DOHH2 (cell line): Measurements from ENCODE around the gene CACNA1E.

Experiments used
- H3F3A ChIP-seq: fragments of 200-600 bp; sonication (generic), shearing (Covaris generic); 2 replicates; pipeline ENCODE4 v1.6.0; 2016; ENCODE audit warnings: antibody characterized with exemption, mild to moderate bottlenecking; ENCODE audit not compliant: control insufficient read depth, insufficient read depth
- H3K27ac ChIP-seq: fragments of 200-600 bp; sonication (generic); 2 replicates; pipeline ENCODE4 v1.5.1; 2014; ENCODE audit warnings: low read depth, mild to moderate bottlenecking, low read length, moderate library complexity
- H3K27me3 ChIP-seq: fragments of 200-600 bp; sonication (generic); 2 replicates; pipeline ENCODE4 v1.6.1; 2014; ENCODE audit warnings: mild to moderate bottlenecking, low read length, mixed read lengths; ENCODE audit not compliant: control insufficient read depth
- H3K36me3 ChIP-seq: fragments of 200-600 bp; sonication (generic); 2 replicates; pipeline ENCODE4 v1.6.1; 2014; ENCODE audit warnings: mild to moderate bottlenecking, low read length, moderate library complexity, mixed read lengths; ENCODE audit not compliant: control insufficient read depth
- H3K4me1 ChIP-seq: fragments of 200-600 bp; sonication (generic); 2 replicates; pipeline ENCODE4 v1.6.1; 2014; ENCODE audit warnings: mild to moderate bottlenecking, low read length, mixed read lengths; ENCODE audit not compliant: control insufficient read depth
- H3K4me2 ChIP-seq: fragments of 200-600 bp; sonication (generic); 2 replicates; pipeline ENCODE4 v1.6.0; 2014; ENCODE audit warnings: mild to moderate bottlenecking, low read length, moderate library complexity
- H3K4me3 ChIP-seq: fragments of 200-600 bp; sonication (generic); 2 replicates; pipeline ENCODE4 v1.5.1; 2014; ENCODE audit warnings: mild to moderate bottlenecking, low read length, mixed read lengths
- H3K79me2 ChIP-seq: fragments of 200-600 bp; sonication (generic); 2 replicates; pipeline ENCODE4 v1.6.1; 2014; ENCODE audit warnings: mild to moderate bottlenecking, low read length, mixed read lengths; ENCODE audit not compliant: control insufficient read depth
- H3K9me2 ChIP-seq: fragments of 200-600 bp; sonication (generic); replicated peaks from 2 replicates; pipeline ENCODE4 v1.6.1; 2014; ENCODE audit warnings: mild to moderate bottlenecking, low read length, mixed read lengths; ENCODE audit not compliant: control insufficient read depth
- H3K9me3 ChIP-seq: fragments of 200-600 bp; sonication (generic); 2 replicates; pipeline ENCODE4 v1.6.1; 2014; ENCODE audit warnings: antibody characterized with exemption, low read length, mixed read lengths; ENCODE audit not compliant: control insufficient read depth, insufficient read depth
- H4K20me1 ChIP-seq: fragments of 200-600 bp; sonication (generic); 2 replicates; pipeline ENCODE4 v1.6.0; 2014; ENCODE audit warnings: low read depth, mild to moderate bottlenecking, antibody characterized with exemption, low read length, moderate library complexity; ENCODE audit not compliant: control insufficient read depth, insufficient read depth
- EZH2phosphoT487 ChIP-seq: fragments of 200-600 bp; sonication (generic); IDR thresholded peaks from 2 replicates; pipeline ENCODE4 v1.6.1; 2017; ENCODE audit warnings: borderline replicate concordance, mild to moderate bottlenecking, antibody characterized with exemption, low read length, moderate library complexity, mixed read lengths
- TF ChIP-seq, protein P1 (sequence below): fragments of 200-600 bp; sonication (generic); IDR thresholded peaks from one replicate; pipeline ENCODE4 v1.5.1; 2014; ENCODE audit warnings: antibody characterized with exemption, mild to moderate bottlenecking, low read depth, low read length; ENCODE audit not compliant: poor library complexity, severe bottlenecking

CACNA1E gene

GRCh38 chr1:181452746-181453145 lies 30.6 kb upstream of the CACNA1E start:
- TF ChIP-seq, protein P1, sequence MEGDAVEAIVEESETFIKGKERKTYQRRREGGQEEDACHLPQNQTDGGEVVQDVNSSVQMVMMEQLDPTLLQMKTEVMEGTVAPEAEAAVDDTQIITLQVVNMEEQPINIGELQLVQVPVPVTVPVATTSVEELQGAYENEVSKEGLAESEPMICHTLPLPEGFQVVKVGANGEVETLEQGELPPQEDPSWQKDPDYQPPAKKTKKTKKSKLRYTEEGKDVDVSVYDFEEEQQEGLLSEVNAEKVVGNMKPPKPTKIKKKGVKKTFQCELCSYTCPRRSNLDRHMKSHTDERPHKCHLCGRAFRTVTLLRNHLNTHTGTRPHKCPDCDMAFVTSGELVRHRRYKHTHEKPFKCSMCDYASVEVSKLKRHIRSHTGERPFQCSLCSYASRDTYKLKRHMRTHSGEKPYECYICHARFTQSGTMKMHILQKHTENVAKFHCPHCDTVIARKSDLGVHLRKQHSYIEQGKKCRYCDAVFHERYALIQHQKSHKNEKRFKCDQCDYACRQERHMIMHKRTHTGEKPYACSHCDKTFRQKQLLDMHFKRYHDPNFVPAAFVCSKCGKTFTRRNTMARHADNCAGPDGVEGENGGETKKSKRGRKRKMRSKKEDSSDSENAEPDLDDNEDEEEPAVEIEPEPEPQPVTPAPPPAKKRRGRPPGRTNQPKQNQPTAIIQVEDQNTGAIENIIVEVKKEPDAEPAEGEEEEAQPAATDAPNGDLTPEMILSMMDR: no peak
- TF ChIP-seq EZH2phosphoT487: no peak

DNA sequence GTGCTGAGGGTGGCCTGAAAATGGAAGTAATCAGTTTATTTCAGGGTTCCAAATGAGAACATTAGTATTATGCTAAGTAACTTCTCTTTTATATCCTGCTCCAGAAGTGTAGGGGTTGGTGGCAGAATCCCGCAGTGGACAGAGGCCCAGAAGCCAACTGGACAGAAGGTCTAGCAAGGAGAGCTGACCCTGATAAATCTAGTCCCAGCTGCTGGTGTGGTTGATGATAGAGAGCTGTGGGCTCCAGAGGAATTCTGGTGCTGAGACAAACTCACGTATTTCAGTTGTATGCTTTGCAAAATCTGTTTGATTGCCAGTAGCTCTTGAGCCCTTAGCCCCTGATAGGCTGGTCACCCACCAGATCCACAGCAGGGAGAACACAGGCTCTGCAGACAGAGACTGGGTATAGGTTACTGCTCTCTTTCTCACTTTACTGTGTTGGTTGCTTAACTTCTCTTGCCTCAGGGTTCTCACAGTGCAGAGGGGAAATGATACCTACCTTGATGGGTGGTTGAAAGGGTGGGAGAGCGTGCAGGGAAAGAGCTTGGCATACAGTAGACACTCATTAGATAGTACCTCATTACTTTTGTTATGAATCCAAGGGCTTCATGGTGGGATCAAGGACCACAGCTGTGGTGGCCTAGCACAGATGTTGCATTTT lies 29.6 kb upstream of the CACNA1E start:
- no peak overlapping the region for H3K4me3 ChIP-seq
- H3K4me1 ChIP-seq: no peaks in the 10 kb centered on the region
- H4K20me1 ChIP-seq: no peaks in the 10 kb centered on the region
- H3K79me2 ChIP-seq: no peaks in the 10 kb centered on the region
- no peak overlapping the region for H3K4me2 ChIP-seq
- no peaks in the 10 kb centered on the region for H3K9me3 ChIP-seq
- H3K27ac ChIP-seq: no peak overlapping the region
- no peaks in the 10 kb centered on the region for H3F3A ChIP-seq
- H3K36me3 ChIP-seq: no peaks in the 10 kb centered on the region
- TF ChIP-seq EZH2phosphoT487: no peak
- TF ChIP-seq, protein P1: no peak
- no peaks in the 10 kb centered on the region for H3K27me3 ChIP-seq
- no peaks in the 10 kb centered on the region; the same call in 1 of the 2 replicates for H3K9me2 ChIP-seq

More at GRCh38 chr1:181452746-181453145, 30.6 kb upstream of the CACNA1E start:
- no peak overlapping the region for H3K4me2 ChIP-seq
- no peaks in the 10 kb centered on the region; the same call in 1 of the 2 replicates for H3K27me3 ChIP-seq
- H4K20me1 ChIP-seq: no peaks in the 10 kb centered on the region
- no peaks in the 10 kb centered on the region for H3K9me3 ChIP-seq
- H3K79me2 ChIP-seq: no peaks in the 10 kb centered on the region
- no peaks in the 10 kb centered on the region for H3K36me3 ChIP-seq
- no peak overlapping the region for H3K27ac ChIP-seq
- no peaks in the 10 kb centered on the region for H3K4me1 ChIP-seq
- no peaks in the 10 kb centered on the region for H3F3A ChIP-seq
- H3K4me3 ChIP-seq: no peak overlapping the region
- no peaks in the 10 kb centered on the region; the same call in 1 of the 2 replicates for H3K9me2 ChIP-seq

- Histone ChIP-seq H3K4me2 (no peak overlapping the region), H3K36me3 (no peaks in the 10 kb centered on the region), H3K4me3 (no peak overlapping the region), H3K79me2 (no peaks in the 10 kb centered on the region), H3K9me3 (no peaks in the 10 kb centered on the region), H3K27me3 (no peaks in the 10 kb centered on the region), H3K4me1 (no peaks in the 10 kb centered on the region), H3K9me2 (no peaks in the 10 kb centered on the region; the same call in 1 of the 2 replicates), H4K20me1 (no peaks in the 10 kb centered on the region), H3F3A (no peaks in the 10 kb centered on the region), H3K27ac (no peak overlapping the region)
- TF ChIP-seq EZH2phosphoT487: no peak
- TF ChIP-seq, protein P1: no peak
Measured at GRCh38 chr1:181456551-181456950, 26.8 kb upstream of the CACNA1E start.
